Hepatocyte (in vitro differentiated cells): ENCODE measurements around the gene GPR65. TPM values are rescaled to one million over a fixed set of nuclear protein-coding genes. Genes with fewer than 3 reads are reported as not detected.

Source experiments
- DNase-seq: peaks from one replicate; pipeline ENCODE4 v3.0.0-alpha.2; 2016; ENCODE audit warnings: low spot score
- H2AFZ ChIP-seq: fragments of 200-600 bp; sonication (generic); 2 replicates; pipeline ENCODE4 v1.6.0; 2016; ENCODE audit warnings: antibody characterized with exemption, mild to moderate bottlenecking
- H3K27ac ChIP-seq: fragments of 200-600 bp; sonication (generic); 2 replicates; pipeline ENCODE4 v1.5.1; 2016; ENCODE audit warnings: mild to moderate bottlenecking
- H3K27me3 ChIP-seq: fragments of 200-600 bp; sonication (generic); 2 replicates; pipeline ENCODE4 v1.6.1; 2016
- H3K36me3 ChIP-seq: fragments of 200-600 bp; sonication (generic); replicated peaks from 2 replicates; pipeline ENCODE4 v1.5.1; 2016; ENCODE audit warnings: low read depth; ENCODE audit not compliant: insufficient read depth
- H3K4me1 ChIP-seq: fragments of 200-600 bp; sonication (generic); 2 replicates; pipeline ENCODE4 v1.5.1; 2016; ENCODE audit warnings: mild to moderate bottlenecking, moderate library complexity; ENCODE audit not compliant: insufficient read depth
- H3K4me2 ChIP-seq: fragments of 200-600 bp; sonication (generic); 2 replicates; pipeline ENCODE4 v1.6.0; 2016
- H3K4me3 ChIP-seq: fragments of 200-600 bp; sonication (generic); 2 replicates; pipeline ENCODE4 v1.5.1; 2016; ENCODE audit warnings: mild to moderate bottlenecking
- H3K79me2 ChIP-seq: fragments of 200-600 bp; sonication (generic); 2 replicates; pipeline ENCODE4 v1.6.0; 2017; ENCODE audit warnings: mild to moderate bottlenecking
- H3K9me2 ChIP-seq: fragments of 200-600 bp; sonication (generic); replicated peaks from 2 replicates; pipeline ENCODE4 v1.6.0; 2017; ENCODE audit warnings: mild to moderate bottlenecking; ENCODE audit not compliant: insufficient read depth
- H3K9me3 ChIP-seq: fragments of 200-600 bp; sonication (generic); 2 replicates; pipeline ENCODE4 v1.5.1; 2016; ENCODE audit warnings: low read depth, mild to moderate bottlenecking
- H4K20me1 ChIP-seq: fragments of 200-600 bp; sonication (generic); 2 replicates; pipeline ENCODE4 v1.6.0; 2016; ENCODE audit warnings: mild to moderate bottlenecking; ENCODE audit not compliant: insufficient read depth, poor library complexity, severe bottlenecking
- EZH2 ChIP-seq: fragments of 200-600 bp; sonication (generic); IDR thresholded peaks from 2 replicates; pipeline ENCODE4 v1.6.1; 2016; ENCODE audit warnings: antibody characterized with exemption, mild to moderate bottlenecking, borderline replicate concordance
- EZH2phosphoT487 ChIP-seq: fragments of 200-600 bp; sonication (generic); IDR thresholded peaks from one replicate; pipeline ENCODE4 v1.6.1; 2018; ENCODE audit warnings: antibody characterized with exemption, mild to moderate bottlenecking, low read depth, moderate library complexity; ENCODE audit not compliant: unreplicated experiment, severe bottlenecking
- WGBS: methylation state at CpG from one replicate; pipeline ENCODE4 v1.1.6; 2016; ENCODE audit warnings: low lambda C conversion rate; ENCODE audit errors: missing lambda C conversion rate; 5-methylcytosine and 5-hydroxymethylcytosine counted together
- polyA plus RNA-seq: library from polyadenylated mRNA; unstranded; fragments of >200 nt; fragmentation: Nextera tagmentation; extraction: Ambion mirVana; gene quantifications from 2 replicates; pipeline ENCODE4 v1.2.1, GENCODE V29; 2016
- total RNA-seq: library from RNA; depleted of rRNA; stranded (reverse); fragments of >200 nt; gene quantifications from 2 replicates; pipeline ENCODE4 v1.2.3, GENCODE V29; 2014
- TF ChIP-seq, protein P1 (sequence below): fragments of 200-600 bp; sonication (generic); IDR thresholded peaks from 2 replicates; pipeline ENCODE4 v1.5.1; 2016; ENCODE audit warnings: antibody characterized with exemption, mild to moderate bottlenecking; ENCODE audit not compliant: poor library complexity

GPR65 gene
- total and polyA plus RNA-seq, 2 experiments from 2014 or later, result 0.10 to 0.13 TPM

DNA sequence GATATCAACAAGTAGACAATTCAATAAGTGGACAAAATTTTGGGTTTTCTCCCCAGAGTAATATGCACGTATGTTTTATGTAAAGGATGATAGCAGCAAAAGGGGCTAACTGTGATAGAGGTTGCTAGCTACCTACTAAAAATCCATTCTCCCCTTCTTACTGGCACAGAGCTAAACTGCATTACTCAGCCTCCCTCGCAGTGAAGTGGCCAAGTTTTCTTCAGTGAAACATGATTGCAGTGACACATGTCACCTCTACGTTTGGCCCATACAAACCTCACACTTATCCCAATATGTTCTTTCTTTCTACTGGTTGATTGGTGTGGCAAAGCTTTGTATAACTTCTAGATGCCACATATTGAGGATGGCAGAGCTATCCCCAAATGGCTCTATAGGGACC, 34.3 kb downstream of the GPR65 start:
- WGBS, result 83% methylated on average over 3 of the region's 3 CpGs

DNA sequence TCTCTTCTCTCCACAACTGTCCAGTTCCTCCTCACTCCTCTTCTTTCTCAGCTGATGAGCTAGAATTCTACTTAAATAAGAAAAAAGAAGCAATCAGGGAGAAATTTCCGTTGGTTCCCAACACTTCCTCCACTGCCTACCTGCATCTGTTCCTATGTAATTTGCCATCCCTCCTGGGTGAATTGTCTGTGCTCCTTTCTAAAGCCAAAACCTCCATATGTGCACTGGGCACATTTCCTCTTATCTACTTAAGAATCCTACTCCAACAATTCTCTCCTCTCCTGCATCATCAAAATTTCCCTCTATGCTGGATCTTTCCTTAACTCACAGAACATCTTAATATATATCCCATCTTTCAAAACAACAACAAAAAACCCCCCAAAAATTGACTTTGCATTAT, 35.2 kb downstream of the GPR65 start:
- Histone ChIP-seq H4K20me1 (no peaks in the 10 kb centered on the region), H3K27me3 (no peaks in the 10 kb centered on the region), H3K36me3 (no peaks in the 10 kb centered on the region), H2AFZ (no peak overlapping the region), H3K9me2 (no peaks in the 10 kb centered on the region), H3K4me2 (no peak overlapping the region), H3K79me2 (no peaks in the 10 kb centered on the region), H3K9me3 (no peaks in the 10 kb centered on the region), H3K4me1 (peaks cover 8% of the 10 kb centered on the region), H3K27ac (no peak overlapping the region), H3K4me3 (no peak overlapping the region)
- TF ChIP-seq EZH2, result no peak
- TF ChIP-seq, protein P1, sequence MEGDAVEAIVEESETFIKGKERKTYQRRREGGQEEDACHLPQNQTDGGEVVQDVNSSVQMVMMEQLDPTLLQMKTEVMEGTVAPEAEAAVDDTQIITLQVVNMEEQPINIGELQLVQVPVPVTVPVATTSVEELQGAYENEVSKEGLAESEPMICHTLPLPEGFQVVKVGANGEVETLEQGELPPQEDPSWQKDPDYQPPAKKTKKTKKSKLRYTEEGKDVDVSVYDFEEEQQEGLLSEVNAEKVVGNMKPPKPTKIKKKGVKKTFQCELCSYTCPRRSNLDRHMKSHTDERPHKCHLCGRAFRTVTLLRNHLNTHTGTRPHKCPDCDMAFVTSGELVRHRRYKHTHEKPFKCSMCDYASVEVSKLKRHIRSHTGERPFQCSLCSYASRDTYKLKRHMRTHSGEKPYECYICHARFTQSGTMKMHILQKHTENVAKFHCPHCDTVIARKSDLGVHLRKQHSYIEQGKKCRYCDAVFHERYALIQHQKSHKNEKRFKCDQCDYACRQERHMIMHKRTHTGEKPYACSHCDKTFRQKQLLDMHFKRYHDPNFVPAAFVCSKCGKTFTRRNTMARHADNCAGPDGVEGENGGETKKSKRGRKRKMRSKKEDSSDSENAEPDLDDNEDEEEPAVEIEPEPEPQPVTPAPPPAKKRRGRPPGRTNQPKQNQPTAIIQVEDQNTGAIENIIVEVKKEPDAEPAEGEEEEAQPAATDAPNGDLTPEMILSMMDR, result no peak
- TF ChIP-seq EZH2phosphoT487, result no peak
- WGBS, result 86% methylated on average over 1 of the region's 1 CpG
- DNase-seq, result no peak

More for the DNA sequence above, 34.3 kb downstream of the GPR65 start:
- DNase-seq, result no peak
- Histone ChIP-seq H2AFZ (no peak overlapping the region), H3K4me1 (peaks cover 5% of the 10 kb centered on the region), H3K79me2 (no peaks in the 10 kb centered on the region), H3K9me3 (no peaks in the 10 kb centered on the region), H3K4me3 (no peak overlapping the region), H4K20me1 (no peaks in the 10 kb centered on the region), H3K36me3 (no peaks in the 10 kb centered on the region), H3K27ac (no peak overlapping the region), H3K27me3 (no peaks in the 10 kb centered on the region), H3K9me2 (no peaks in the 10 kb centered on the region), H3K4me2 (no peak overlapping the region)
- no peak for TF ChIP-seq EZH2
- TF ChIP-seq, protein P1, result no peak
- no peak for TF ChIP-seq EZH2phosphoT487

DNA sequence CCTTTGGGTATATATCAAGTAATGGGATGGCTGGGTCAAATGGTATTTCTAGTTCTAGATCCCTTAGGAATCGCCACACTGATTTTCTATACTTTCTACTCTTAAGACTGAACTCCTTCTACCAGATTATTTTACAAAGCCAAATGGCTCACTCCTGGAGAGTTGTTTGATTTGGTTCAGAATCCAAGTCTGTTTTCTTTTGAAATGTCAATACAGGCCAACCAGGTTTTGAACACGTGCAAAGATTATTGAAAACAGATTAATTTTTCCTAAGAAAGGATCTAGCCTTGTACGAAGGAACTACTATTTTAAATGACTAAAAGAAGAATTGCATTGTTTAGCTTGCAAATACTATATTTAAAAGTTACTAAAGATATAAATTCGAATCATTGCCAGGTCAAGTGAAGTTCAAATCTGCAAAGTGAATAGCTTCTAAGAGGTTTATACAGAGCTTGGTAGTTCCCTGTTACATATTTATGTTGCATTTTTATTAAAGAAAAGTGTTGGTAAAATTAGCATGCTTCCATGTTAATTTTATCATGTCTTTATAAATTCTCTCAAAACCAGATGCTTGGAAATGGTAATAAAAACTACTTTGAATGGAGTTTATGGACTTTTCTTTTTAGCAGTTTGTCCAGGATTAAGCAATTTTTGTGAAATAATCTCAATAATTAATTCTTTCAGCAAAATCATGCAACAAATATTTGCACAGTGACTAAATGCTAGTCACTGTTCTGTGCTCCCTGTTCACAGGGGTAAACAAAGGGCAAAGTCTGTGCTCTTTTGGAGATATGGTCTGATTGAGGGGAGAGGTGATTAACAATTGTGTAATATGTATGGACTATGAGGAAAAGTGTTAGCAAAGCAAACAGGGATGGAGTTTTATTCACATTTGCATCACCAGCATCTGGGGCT, 38.9 kb downstream of the GPR65 start:
- Histone ChIP-seq H3K27me3 (no peaks in the 10 kb centered on the region), H3K79me2 (no peaks in the 10 kb centered on the region), H2AFZ (no peak overlapping the region), H3K4me1 (peaks cover 12% of the 10 kb centered on the region), H3K36me3 (no peaks in the 10 kb centered on the region), H3K9me2 (no peaks in the 10 kb centered on the region), H3K27ac (peak overlapping the region; percentile 90), H4K20me1 (no peaks in the 10 kb centered on the region), H3K4me2 (peak overlapping the region; percentile 32), H3K4me3 (no peak overlapping the region), H3K9me3 (no peaks in the 10 kb centered on the region)
- peak; percentile 57 for DNase-seq
- TF ChIP-seq EZH2phosphoT487 (no peak), EZH2 (no peak)
- TF ChIP-seq, protein P1, result no peak
- 73% methylated on average over 4 of the region's 4 CpGs for WGBS
